Mucosa of descending colon (tissue), 3 donors: Measurements from ENCODE around the gene ZP2. TPM values are rescaled to one million over a fixed set of nuclear protein-coding genes. Genes with fewer than 3 reads are reported as not detected.

ENCODE experiments used
- ATAC-seq: fragments of 200-7000 bp; cut with Tn5 transposase; one replicate; pipeline ENCODE4 v1.9.1; 2020; ENCODE audit warnings: mild to moderate bottlenecking, moderate library complexity
- DNase-seq, 3 donors: peaks; one replicate each; pipeline ENCODE4 v3.0.0-alpha.2; 2020
- H3K36me3 ChIP-seq: fragments of 200-600 bp; one replicate; pipeline ENCODE4 v1.8.0; 2021; ENCODE audit warnings: low read depth, mild to moderate bottlenecking
- H3K4me1 ChIP-seq: fragments of 200-600 bp; one replicate; pipeline ENCODE4 v1.8.0; 2021; ENCODE audit warnings: low read depth, mild to moderate bottlenecking
- H3K4me3 ChIP-seq: fragments of 200-600 bp; one replicate; pipeline ENCODE4 v1.8.0; 2021; ENCODE audit warnings: mild to moderate bottlenecking
- H3K9me3 ChIP-seq: fragments of 200-600 bp; one replicate; pipeline ENCODE4 v1.8.0; 2021; ENCODE audit warnings: mild to moderate bottlenecking
- CTCF ChIP-seq: fragments of 200-600 bp; IDR thresholded peaks from one replicate; pipeline ENCODE4 v1.8.0; 2022; ENCODE audit warnings: antibody characterized with exemption, mild to moderate bottlenecking
- intact Hi-C, 2 donors: fragments of 100-400 bp; cut with DNase I in 1 of 2; cut with micrococcal nuclease in 1 of 2; formaldehyde crosslinking; loops; one replicate each; pipeline versions ENCODE4 v1.11.0 to v1.11.1; 2022; cut with DNase I, micrococcal nuclease
- total RNA-seq, 3 donors: library from RNA; stranded (reverse); fragmentation: NEBNext Ultra II Directional in 2 of 3; extraction: Animal tissue kit (Norgen Biotek cat#: 25700) in 2 of 3; gene quantifications; one replicate each; pipeline versions ENCODE4 v1.2.1 to v1.2.4, GENCODE V29; 2021 to 2023
- donor health status: DM: no; HTN: no; CAD: no; lungs with moderate emphysema.
- donor health status: DM: no; HTN: no; CAD: no.
- donor health status: DM: no; HTN: yes; CAD: no.

Gene ZP2
- total RNA-seq, 3 donors from 2014 or later: 0.20 TPM; not detected in 2

- intact Hi-C loops: no loop called here
- no peak for TF ChIP-seq CTCF
- ATAC-seq: no peak
- H3K9me3 ChIP-seq: no peaks in the 10 kb centered on the region
- no peak overlapping the region for H3K4me3 ChIP-seq
- H3K36me3 ChIP-seq: no peaks in the 10 kb centered on the region
- peaks cover 8% of the 10 kb centered on the region for H3K4me1 ChIP-seq
- no peak for DNase-seq
Observed at GRCh38 chr16:21192991-21193390, 18.4 kb downstream of the ZP2 start.

- Histone ChIP-seq H3K36me3 (no peaks in the 10 kb centered on the region), H3K4me1 (peaks cover 8% of the 10 kb centered on the region), H3K9me3 (no peaks in the 10 kb centered on the region), H3K4me3 (no peak overlapping the region)
- no peak for DNase-seq
- intact Hi-C loops: no loop called here
- no peak for TF ChIP-seq CTCF
- ATAC-seq: no peak
Observed at GRCh38 chr16:21190599-21190998, 20.8 kb downstream of the ZP2 start.

GRCh38 chr16:21190013-21190412 is 21.4 kb downstream of the ZP2 start:
- no peaks in the 10 kb centered on the region for H3K9me3 ChIP-seq
- no peak for ATAC-seq

GRCh38 chr16:21189311-21189710 is 22.1 kb downstream of the ZP2 start:
- DNase-seq: no peak
- no peaks in the 10 kb centered on the region for H3K36me3 ChIP-seq
- intact Hi-C loops: no loop called here
- TF ChIP-seq CTCF: no peak
- no peak overlapping the region for H3K4me3 ChIP-seq
- no peaks in the 10 kb centered on the region for H3K9me3 ChIP-seq
- ATAC-seq: peak; percentile 10
- peaks cover 8% of the 10 kb centered on the region for H3K4me1 ChIP-seq

More at GRCh38 chr16:21190013-21190412, 21.4 kb downstream of the ZP2 start:
- Histone ChIP-seq H3K36me3 (no peaks in the 10 kb centered on the region), H3K4me1 (peaks cover 8% of the 10 kb centered on the region), H3K4me3 (no peak overlapping the region)
- no peak for DNase-seq
- TF ChIP-seq CTCF: no peak
- intact Hi-C loops: no loop called here

- Histone ChIP-seq H3K36me3 (no peaks in the 10 kb centered on the region), H3K4me1 (peaks cover 8% of the 10 kb centered on the region), H3K9me3 (no peaks in the 10 kb centered on the region), H3K4me3 (no peak overlapping the region)
- no peak for ATAC-seq
- intact Hi-C loops: no loop called here
- TF ChIP-seq CTCF: no peak
- DNase-seq: no peak
Observed at GRCh38 chr16:21186326-21186691, 25.1 kb downstream of the ZP2 start.

- no peak for TF ChIP-seq CTCF
- Histone ChIP-seq H3K36me3 (no peaks in the 10 kb centered on the region), H3K4me1 (peaks cover 8% of the 10 kb centered on the region), H3K4me3 (no peak overlapping the region), H3K9me3 (no peaks in the 10 kb centered on the region)
- intact Hi-C loops: no loop called here
- DNase-seq (peak in 2 of 3 donors; percentile 41 to 60), ATAC-seq (peak; percentile 43)
Observed at GRCh38 chr16:21185659-21186325, 25.6 kb downstream of the ZP2 start.
